ENCODE measurements around the gene RANBP10. TPM values are rescaled to one million over a fixed set of nuclear protein-coding genes. Genes with fewer than 3 reads are reported as not detected.

RANBP10 gene
- total RNA-seq, 1 donor from 2014 or later, result 34.1 TPM

DNA sequence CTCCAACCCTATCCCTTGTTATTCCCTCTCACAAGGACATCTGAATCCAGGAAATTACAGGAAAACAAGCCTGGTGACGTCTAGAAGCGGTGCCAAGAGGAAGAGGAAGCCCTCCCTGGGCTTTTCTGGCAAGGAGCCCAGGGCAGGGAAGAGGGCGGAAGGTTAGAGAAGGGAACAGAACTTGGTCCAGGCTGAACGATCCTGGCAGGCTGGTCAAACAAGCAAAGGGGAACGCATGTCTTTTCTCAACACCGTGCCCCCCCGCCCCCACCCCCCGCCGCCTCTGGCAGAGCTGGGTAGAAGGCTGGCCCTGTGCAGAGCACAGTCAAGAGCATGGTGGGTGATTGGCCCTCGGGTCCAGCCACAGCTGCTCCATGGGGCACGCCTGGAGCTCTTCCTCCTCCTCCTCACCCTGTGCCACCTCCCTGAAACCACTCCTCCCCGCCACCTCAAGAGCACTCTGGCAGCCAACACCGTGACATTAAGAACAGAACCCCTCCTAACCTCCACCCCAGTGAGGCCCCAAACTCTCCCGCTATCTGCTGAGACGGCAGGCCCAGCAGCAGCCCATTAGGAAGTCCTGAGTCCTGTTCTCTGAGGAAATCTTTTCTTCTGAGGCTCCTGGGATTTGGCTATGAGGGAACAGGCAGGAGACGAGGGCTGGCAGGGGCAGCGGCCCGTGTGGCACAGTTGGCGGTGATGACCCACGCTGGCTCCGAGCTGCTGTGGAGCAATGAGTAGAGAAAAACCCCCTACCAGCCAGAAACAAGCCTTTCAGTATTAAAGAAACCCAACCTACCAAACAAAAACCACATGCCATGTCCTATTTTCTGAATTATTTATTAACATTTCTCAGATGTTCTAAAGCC is 132.4 kb downstream of the RANBP10 start:
- Mint-ChIP-seq H3K4me3 (ENCODE audit: low read depth) (no peak overlapping the region), H3K27ac (no peak overlapping the region), H3K4me1 (ENCODE audit: low read depth) (no peaks in the 10 kb centered on the region), H3K36me3 (ENCODE audit: insufficient read depth) (no peaks in the 10 kb centered on the region), H3K27me3 (no peaks in the 10 kb centered on the region), H3K9me3 (ENCODE audit: low read depth) (no peaks in the 10 kb centered on the region)
- no peak for DNase-seq (ENCODE audit: low spot score, unreplicated experiment)
- TF ChIP-seq, protein P1, sequence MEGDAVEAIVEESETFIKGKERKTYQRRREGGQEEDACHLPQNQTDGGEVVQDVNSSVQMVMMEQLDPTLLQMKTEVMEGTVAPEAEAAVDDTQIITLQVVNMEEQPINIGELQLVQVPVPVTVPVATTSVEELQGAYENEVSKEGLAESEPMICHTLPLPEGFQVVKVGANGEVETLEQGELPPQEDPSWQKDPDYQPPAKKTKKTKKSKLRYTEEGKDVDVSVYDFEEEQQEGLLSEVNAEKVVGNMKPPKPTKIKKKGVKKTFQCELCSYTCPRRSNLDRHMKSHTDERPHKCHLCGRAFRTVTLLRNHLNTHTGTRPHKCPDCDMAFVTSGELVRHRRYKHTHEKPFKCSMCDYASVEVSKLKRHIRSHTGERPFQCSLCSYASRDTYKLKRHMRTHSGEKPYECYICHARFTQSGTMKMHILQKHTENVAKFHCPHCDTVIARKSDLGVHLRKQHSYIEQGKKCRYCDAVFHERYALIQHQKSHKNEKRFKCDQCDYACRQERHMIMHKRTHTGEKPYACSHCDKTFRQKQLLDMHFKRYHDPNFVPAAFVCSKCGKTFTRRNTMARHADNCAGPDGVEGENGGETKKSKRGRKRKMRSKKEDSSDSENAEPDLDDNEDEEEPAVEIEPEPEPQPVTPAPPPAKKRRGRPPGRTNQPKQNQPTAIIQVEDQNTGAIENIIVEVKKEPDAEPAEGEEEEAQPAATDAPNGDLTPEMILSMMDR (IDR thresholded peaks at IDR 0.05; ENCODE audit: unreplicated experiment), result no peak

Other genes with a start within 250 kb of the RANBP10 start
- 67.8 and 69.8 TPM in 2 replicates for gene CTCF, start 244.0 kb downstream of the RANBP10 start, total RNA-seq
- 11.8 and 14.2 TPM in 2 replicates for gene CARMIL2, start 161.4 kb downstream of the RANBP10 start, total RNA-seq
- 32.7 and 34.7 TPM in 2 replicates for gene ACD, start 146.3 kb downstream of the RANBP10 start, total RNA-seq
- 5.6 and 6.4 TPM in 2 replicates for gene PARD6A, start 145.6 kb downstream of the RANBP10 start, total RNA-seq
- gene ENKD1, start 139.8 kb downstream of the RANBP10 start, total RNA-seq, result 25.1 and 26.1 TPM in 2 replicates
- gene C16orf86, start 139.7 kb downstream of the RANBP10 start, total RNA-seq, result 2.5 and 2.6 TPM in 2 replicates
- gene GFOD2, start 87.2 kb downstream of the RANBP10 start, total RNA-seq, result 38.8 and 40.7 TPM in 2 replicates
- 12.3 and 14.5 TPM in 2 replicates for gene TSNAXIP1, start 329 bp upstream of the RANBP10 start, total RNA-seq
- gene THAP11, start 35.8 kb upstream of the RANBP10 start, total RNA-seq, result 28.6 and 32.0 TPM in 2 replicates
- gene NUTF2, start 40.4 kb upstream of the RANBP10 start, total RNA-seq, result 167 and 177 TPM in 2 replicates
- gene CENPT, start 41.1 kb upstream of the RANBP10 start, total RNA-seq, result 76.2 and 80.6 TPM in 2 replicates
- 96.8 and 110 TPM in 2 replicates for gene EDC4, start 66.5 kb upstream of the RANBP10 start, total RNA-seq
- not detected in 2 replicates for gene NRN1L, start 78.3 kb upstream of the RANBP10 start, total RNA-seq
- gene PSKH1, start 86.7 kb upstream of the RANBP10 start, total RNA-seq, result 42.8 and 45.0 TPM in 2 replicates
- gene CTRL, start 125.3 kb upstream of the RANBP10 start, total RNA-seq, result 0.57 and 2.2 TPM in 2 replicates
- 9.8 and 10.6 TPM in 2 replicates for gene PSMB10, start 130.3 kb upstream of the RANBP10 start, total RNA-seq
- 31.9 and 32.1 TPM in 2 replicates for gene LCAT, start 137.6 kb upstream of the RANBP10 start, total RNA-seq
- 74.3 and 75.6 TPM in 2 replicates for gene SLC12A4, start 162.1 kb upstream of the RANBP10 start, total RNA-seq
- gene DPEP3, start 173.9 kb upstream of the RANBP10 start, total RNA-seq, result not detected in 2 replicates
- not detected in 2 replicates for gene DPEP2, start 192.9 kb upstream of the RANBP10 start, total RNA-seq
- not detected in 2 replicates for gene DPEP2NB, start 209.4 kb upstream of the RANBP10 start, total RNA-seq
- gene DDX28, start 216.7 kb upstream of the RANBP10 start, total RNA-seq, result 9.5 and 10.4 TPM in 2 replicates
- gene DUS2, start 216.7 kb upstream of the RANBP10 start, total RNA-seq, result 18.8 and 21.2 TPM in 2 replicates